Myocyte (in vitro differentiated cells): Measurements from ENCODE around the gene TBX6. TPM values are rescaled to one million over a fixed set of nuclear protein-coding genes. Genes with fewer than 3 reads are reported as not detected.
"Not testable (repeated sequence)": the region's sequence is repeated elsewhere in the genome, so short reads cannot be mapped to it uniquely, and the experiment has no call there.

Experiments used
- DNase-seq: peaks from one replicate; pipeline ENCODE4 v3.0.0-alpha.2; 2012; ENCODE audit warnings: low read depth
- total RNA-seq: library from RNA; depleted of rRNA; stranded (reverse); fragments of >200 nt; gene quantifications from 2 replicates; pipeline ENCODE4 v1.2.3, GENCODE V29; 2014

The TBX6 gene
- total RNA-seq, 1 donor from 2014 or later = 0.45 TPM

DNA sequence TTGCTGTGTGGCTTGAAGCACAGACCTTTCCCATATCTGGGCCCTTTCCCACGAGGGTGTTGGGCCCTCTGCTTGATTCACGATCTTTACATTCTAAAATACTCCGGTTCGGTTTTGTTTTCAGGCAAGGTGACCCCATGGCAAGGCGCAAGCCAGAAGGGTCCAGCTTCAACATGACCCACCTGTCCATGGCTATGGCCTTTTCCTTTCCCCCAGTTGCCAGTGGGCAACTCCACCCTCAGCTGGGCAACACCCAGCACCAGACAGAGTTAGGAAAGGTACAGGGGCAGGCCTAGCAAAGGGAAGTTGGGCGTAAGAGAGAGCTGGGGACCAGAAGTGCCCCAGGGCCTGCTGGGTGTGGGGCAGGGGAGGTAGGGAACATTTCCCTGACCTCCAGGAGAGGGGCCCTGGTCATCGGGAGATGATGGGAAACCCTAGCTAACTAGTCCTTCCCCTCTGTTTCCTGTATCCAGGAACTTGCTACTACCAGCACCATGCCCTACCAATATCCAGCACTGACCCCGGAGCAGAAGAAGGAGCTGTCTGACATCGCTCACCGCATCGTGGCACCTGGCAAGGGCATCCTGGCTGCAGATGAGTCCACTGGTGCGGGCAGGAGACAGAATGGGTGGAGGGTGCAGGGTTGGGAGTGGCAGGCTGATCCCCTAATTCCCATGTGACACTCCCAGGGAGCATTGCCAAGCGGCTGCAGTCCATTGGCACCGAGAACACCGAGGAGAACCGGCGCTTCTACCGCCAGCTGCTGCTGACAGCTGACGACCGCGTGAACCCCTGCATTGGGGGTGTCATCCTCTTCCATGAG, 24.8 kb downstream of the TBX6 start:
- peak; percentile 90 for DNase-seq

DNA sequence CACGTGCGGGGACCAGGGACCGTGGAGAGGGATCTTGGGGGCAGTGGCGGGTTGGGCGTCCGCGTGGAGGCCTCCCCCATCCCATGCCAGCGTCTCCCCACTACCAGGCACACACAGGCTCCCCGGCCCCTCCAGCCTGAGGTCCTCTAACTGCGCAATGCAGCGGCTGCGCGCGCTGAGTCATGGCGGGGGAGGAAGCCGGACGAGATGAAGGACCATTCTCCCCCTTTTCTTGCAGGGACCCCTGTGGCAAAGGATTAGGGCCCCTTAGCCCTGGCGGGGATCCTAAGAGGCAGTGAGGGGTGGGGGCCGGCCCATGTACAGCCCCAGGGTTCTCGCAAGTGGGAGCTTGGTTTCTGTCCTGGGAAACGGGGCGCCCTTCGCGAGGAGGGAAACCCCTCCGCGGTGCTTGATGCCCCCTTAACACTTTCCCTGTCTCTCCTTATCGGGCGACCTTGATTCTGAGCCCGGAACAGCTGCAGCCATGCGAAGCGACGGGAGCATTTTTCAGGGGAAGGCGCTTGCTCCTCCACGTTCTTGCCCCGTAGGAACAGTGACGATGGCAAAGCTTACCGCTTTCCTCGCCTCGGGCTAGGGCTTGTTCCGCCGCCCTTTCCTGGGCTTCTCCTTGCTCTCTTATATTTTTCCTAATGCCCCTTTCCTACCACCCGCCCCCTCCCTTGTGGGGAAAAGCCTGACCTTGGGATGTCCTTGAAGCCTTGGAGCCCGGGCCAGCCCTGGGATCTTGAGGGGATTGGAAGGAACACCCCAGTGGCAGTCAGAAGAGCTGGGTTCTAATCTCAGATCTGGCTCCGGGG, 25.6 kb downstream of the TBX6 start:
- peak; percentile 65 for DNase-seq

DNA sequence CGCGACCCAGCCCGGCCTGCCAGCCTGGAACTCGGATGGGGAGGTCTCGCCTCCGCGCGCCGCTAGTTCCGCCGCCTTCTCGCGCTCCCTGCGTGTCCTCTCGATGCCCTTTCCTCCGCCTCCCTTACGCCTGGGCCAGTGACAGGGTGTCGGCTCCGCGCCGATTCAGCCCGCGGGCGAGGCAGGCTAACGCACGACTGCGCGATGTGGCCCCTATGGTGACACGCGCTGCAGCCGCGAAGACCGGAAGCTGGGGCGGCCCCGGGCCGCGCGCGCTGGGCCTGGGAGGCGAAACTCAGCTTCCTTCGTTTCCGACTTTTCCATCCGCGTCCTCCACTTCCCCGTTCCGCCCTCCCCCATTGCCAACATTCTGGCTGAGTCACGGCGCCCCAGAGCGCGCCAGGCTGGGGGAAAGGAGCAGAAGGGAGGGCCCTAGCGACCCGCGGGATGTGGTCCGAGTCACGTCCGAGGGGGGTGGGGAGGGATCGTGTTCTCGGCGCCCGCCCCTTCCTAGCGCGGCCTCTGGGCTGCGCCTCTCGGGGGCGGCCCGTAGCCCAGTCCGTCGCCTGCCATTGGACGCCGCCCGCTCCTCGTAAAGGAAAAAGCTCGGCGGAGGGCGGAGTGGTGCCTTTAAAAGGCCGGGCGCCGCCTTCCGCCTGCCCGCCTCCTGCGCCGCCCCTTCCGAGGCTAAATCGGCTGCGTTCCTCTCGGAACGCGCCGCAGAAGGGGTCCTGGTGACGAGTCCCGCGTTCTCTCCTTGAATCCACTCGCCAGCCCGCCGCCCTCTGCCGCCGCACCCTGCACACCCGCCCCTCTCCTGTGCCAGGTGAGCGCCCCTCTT, 26.4 kb downstream of the TBX6 start, which contains the start of gene ALDOA:
Gene ALDOA (plus strand): TSS at position 659 of the 841 bp plus-strand sequence. CDS start 1,138 bp downstream, outside the sequence.
- DNase-seq = peak; percentile 98

DNA sequence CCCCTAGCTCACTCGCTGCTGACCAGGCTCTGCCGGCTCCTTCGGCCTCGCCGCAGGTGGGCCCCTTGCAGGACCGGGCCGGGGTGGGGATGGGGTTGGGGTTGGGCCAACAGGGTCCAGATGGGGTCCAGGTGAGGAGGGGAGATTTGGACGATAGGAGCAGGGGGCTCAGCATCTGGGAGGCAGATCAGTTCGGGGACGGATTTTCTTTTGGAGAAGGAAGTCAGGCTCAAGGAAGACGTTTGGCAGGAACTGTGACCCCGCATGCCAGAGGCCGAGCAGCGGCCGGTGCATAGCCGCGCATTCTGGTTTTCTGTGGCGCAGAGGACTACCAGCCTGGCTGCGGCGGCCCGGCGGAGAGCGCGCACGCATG, 27.0 kb downstream of the TBX6 start:
- no peak for DNase-seq

DNA sequence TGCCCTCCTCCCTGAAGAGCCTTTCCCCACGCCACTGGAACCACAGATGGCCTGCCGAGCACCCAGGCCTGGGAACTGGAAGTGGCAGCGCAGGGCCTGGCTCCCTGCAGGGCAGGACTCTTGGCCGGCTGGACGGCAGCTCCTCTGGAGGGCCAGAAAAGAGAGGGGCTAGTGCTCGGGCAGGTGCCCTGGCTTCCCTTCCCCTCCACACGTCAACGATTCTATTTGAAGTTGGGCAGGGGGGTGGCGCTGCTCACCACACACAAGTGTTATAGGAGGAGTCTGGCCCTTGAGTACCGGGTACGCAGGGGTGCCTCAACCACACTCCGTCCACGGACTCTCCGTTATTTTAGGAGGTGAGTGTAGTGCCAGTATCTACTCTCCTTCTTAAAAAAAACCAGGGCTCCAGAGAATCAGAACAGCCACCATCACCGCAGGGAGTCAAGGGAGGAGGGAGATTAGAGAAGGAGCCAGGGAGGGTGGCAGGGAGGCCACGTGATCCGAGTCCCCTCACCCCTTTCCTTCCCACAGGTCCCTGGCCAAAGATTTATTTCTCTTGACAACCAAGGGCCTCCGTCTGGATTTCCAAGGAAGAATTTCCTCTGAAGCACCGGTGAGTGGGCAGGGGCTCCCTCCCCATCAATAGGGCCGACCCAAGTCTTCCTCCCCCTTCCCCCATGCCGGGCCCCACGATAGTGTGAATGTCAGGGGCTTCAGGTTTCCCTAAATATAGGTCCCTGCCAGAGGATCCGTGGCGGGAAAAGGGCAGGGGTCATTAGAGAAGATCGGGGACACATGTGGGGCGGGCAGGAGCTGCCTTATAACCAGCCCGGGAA, 27.6 kb downstream of the TBX6 start:
- DNase-seq = peak; percentile 94

DNA sequence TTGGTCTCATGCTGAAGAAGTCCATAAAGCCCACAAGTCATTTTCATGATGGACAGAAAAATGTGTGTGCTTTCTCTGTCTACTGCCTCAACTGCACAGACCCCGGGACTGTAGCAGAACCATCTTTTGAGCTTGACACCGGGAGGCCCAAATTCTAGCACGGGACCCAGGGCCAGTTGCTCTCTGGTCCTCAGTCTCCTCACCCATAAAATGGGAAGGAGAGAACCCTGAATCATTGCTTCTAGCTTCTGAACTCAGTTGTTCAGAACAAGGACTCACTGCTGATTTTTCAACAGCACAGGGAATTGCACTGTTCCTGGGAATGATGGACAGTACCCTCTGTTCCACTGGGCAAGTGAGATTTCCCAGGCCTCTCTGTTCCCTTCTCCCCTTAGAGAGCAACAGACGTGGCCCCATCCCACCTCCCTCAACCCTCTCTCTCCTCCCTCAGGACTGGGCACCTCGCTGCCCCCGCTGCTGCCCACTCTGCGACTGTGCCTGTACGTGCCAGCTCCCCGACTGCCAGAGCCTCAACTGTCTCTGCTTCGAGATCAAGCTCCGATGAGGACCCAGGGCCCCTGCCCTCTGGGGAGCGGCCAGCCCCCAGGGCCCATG, 28.3 kb downstream of the TBX6 start:
- peak; percentile 57 for DNase-seq

DNA sequence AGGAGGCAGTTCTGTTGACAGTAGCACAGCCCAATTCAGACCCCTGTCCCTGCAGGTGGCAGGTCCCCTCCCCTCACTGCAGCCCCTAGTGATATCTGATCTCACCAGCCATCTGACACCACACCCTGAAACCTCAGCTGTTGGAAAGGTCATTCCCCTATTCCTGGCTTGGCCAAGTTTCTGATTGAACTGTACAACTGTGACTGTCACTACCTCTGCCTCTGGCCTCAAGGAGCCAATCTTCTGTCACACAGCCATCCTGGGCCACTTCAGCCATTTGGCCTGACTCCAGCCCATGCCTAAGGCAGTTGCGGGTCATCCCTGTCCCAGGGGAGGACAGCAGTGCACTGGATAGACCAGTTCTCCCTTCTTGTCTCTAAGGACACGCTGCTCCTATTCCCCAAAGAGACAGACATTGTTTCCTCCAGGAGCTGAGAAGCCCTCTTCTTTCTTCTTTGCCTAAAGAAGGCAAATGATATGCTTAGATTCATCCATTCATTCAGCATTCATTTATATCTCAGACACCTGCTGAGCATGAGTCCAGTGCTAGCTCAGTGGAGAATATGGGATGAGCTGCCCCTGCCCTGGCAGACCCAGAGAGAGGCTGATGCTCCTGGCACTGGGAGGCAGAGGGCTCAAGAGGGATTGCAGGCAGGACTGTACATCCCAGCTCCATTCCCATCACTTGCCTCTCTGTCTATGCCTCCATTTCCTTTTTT, 30.7 kb downstream of the TBX6 start:
- peak; percentile 98 for DNase-seq

DNA sequence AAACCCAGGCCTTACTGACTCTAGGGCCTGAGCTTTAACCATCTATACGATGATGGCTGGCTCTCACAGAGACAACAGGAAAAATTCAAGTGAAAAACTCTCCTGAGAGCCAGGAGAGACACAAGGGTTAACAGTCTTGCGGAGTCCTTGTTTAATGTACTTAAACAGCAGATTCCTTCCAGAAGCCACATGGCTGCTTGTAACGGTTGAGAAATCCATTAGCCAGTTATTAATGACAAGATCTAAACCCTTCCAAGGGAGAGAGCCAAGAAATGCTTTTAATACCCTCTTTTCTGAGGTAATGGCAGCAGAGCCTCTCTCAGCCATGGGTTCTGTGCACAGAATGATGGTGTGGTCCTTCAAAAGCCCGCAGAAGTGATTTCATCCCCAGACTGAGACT, 31.4 kb downstream of the TBX6 start:
- no peak for DNase-seq

DNA sequence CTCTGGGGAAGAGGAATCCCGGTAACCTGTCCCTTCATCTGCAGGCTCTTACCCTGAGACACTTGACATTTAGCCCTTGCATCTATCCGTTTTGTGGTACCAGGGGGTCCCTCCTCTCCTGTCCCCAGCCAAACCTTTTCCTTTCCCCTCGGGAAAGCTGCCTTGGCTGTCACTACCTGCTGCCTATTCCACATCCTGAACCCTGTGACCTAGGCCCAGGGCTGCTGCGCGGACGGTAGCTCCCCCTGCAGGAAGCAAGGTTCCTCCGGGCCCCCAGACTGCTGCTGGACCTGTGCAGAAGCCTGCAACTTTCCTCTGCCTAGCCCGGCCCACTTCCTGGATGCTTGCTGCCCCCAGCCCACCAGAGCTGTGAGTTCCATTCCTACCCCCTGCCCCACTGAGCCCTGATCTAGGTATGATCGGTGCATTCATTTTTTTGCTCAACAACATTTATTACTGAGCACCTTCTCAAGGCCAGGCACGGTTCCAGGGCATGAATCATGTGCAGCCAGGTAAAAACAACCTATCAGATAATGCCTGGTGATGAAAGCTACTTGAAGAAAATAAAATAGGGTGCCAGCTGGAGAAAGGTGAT, 36.7 kb downstream of the TBX6 start:
- no peak for DNase-seq

DNA sequence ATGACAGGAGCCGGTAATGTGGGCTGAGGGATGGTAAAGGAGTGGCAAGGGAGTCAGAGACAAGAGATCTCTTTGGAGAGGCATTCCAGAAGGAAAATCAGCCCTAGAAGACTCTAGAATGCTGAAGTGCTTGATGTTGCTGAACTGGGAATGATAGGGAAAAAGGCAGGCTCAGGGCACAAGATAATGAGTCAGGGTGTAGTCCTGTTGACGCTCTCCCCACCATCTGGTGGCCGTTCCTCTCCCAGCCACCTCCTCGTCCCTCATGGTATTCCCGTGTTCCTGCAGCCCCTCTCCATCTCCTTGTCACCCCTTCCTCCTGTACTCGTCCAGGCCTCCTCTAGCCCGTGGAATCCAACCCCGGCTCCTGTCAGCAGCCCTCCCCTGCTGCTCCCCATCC, 37.3 kb downstream of the TBX6 start:
- no peak for DNase-seq

DNA sequence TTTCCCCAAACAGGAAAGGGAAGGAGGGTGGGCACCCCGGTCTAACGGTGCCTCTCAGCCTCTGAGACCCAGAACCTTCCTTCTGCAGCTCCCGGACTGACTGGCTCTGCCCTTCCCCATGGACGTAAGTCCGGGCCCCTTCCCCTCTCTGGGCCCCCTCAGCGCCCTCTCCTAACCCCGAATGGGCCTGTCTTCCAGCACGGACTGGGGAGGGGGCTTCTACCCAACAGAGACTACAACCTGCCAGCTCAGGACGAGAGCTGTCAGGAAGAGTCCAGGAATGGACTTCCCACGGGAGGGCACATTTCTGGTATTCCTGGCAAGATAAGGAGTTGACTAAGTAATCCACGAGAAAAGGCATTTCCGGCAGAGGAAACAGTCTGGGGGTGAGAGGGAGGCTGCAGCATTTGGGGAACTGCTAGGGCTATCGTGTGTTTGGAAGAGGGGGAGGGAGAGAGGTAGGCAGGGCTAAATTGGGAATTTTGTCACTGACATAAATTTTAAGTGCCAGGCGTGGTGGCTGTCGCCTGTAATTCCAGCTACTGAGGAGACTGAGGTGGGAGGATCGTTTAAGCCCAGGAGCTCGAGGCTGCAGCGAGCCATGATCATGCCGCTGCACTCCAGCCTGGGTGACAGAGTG, 38.2 kb downstream of the TBX6 start:
- DNase-seq = no peak

DNA sequence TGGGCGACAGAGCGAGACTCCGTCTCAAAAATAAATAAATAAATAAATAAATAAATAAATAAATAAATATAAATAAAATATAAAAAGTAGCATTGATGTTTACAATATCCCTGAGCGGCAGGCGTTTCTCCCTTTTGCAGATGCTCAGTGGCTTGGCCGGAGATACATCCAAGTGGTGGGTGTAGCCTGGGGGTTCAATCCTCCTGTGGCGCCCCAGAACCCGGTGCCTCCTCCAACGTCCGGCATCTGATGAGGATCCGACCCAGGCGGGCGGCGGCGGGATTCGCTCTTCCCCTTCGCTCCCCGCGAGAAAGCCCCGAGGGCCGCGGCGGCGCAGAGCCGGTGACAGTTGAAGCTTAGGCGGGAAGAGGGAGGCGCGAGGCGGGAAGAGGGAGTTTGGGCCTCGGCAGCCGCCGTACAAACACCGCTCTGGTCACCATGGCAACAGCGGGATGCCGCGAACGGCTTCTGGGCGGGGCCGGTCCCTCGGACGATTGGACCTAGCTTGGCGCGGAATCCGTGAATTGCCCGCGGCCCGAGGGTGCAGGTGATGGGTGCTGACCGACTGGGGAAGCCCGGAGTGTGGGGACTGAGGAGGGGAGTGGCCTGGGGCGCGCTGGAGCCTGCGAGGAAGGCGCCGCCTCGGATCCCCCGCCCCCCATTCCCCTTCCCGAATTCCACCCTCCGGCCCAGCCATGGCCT, 38.9 kb downstream of the TBX6 start:
- peak; percentile 91 for DNase-seq

DNA sequence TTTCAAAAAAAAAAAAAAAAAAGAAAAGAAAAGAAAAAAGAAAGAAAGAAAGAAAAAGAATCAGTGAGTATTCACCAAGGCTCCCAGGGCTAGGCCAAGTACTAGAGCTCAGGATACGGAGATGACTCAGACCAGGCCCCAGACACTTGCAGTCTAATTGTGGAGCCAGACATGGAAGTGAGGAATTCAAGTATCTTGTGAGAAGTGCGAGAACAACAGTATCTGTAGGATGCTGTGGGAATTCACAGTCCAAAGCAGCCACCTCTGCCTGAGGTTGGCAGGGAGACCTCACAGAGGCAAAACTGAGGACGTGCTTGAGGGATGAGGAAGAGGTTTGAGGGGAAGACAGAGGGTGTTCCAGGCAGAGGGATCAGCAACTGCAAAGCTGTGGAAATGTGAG, 40.2 kb downstream of the TBX6 start:
- DNase-seq = no peak

DNA sequence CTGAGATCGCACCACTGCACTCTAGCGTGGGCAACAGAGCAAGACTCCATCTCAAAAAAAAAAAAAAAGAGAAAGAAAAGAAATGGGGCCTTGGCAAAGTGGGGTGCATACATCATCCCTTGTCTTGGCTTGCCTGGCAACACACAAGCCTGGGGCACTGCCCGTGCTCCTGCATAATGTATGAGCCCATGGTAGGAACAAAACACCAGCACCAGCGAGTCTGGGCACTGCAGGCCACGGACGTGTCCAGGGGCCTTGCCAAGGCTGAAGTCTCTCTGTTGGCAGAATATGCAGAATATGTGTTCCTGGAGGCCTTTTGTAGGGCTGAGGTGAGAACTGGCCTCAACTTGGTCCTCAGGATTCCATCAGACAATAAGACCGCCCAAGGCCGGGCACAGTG, 41.9 kb downstream of the TBX6 start:
- no peak for DNase-seq

DNA sequence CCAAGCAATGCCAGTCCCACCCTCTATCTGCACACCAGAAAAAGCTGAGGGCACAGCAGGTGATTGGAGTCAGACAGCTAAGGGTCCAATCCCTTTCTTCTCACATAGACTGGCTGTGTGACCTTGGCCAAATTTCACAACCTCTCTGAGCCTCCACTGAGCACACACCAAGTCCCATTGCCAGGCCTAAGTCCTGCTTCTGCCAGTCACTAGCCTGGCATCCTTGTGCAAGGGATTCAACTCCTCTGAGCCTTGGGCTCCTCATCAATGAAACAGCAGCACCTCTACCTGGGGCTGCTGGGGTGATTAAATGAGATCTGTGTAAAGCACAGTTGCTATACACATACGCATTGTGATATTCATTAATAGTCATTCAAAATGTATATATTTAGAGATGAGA, 45.1 kb downstream of the TBX6 start:
- DNase-seq = no peak

DNA sequence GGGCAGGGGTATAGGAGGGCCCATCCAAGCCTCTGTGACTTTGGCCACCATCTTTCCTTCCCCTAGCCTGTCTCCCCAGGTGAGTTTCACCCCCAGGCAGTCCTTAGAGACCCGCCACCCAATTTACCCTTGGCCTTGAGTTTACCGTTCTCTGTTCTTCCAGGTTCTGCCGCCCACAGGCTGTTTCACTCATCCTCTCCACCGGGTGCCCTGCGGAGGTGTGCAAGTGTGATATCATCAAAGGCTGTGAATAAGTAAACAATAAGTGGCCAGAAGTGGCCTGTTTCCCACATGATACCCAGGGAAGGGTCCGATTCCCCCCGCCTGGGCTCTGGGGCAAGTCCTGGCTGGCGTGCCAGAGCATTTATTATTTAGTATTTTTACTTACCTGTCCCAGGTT, 45.5 kb downstream of the TBX6 start:
- DNase-seq = no peak

DNA sequence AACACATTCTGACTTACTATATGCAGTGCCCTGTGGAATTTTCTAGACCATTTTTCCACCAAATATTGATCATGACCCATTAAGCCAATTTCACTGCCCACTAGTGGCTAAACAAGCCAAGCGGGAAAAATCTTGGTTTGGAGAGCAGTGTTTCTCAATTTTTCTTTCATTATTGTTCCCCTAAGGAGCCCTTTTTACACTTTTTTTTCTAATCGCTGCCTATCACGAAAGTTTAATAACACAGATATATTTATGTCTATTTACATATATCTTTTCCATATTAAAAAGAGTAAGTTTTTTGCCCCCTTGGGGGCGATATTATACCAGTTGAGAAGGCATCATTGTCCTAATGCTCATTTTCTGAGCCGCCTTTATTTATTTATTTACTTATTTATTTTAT, 49.9 kb downstream of the TBX6 start:
- DNase-seq = peak; percentile 58

DNA sequence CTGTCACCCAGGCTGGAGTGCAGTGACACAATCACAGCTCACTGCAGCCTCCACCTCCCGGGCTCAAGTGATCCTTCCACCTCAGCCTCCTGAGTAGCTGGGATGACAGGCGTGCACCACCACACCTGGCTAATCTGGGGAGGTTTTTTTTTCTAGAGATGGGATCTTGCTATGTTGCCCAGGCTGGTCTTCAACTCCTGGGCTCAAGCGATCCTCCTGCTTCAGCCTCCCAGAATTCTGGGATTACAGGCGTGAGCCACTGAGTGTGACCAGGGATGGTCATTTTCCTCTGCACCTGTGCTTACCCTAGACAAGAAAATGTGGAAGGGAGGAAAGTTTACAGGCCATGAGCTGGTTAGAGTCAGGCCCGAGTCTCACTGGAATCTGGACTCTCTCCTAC, 51.0 kb downstream of the TBX6 start:
- not testable (repeated sequence) for DNase-seq
